GM19351 (cell line): Measurements from ENCODE around the gene ATP6V1G2.
A peak's percentile ranks its signal among the peaks of the same experiment; 100 is the strongest.

ENCODE experiments used
- ATAC-seq: cut with Tn5 transposase; IDR thresholded peaks from one replicate; pipeline ENCODE4 v1.9.1; 2021; ENCODE audit warnings: mild to moderate bottlenecking, moderate library complexity; ENCODE audit not compliant: unreplicated experiment

Gene ATP6V1G2

GRCh38 chr6:31548544-31548873, 2.1 kb upstream of the ATP6V1G2 start:
- ATAC-seq, result no peak

- no peak for ATAC-seq
These were observed 1.5 kb upstream of the ATP6V1G2 start for GRCh38 chr6:31547727-31548543.

- peak; percentile 75 for ATAC-seq
These were observed 734 bp upstream of the ATP6V1G2 start, which contains the start of gene NFKBIL1 for GRCh38 chr6:31546958-31547726. Gene NFKBIL1 (plus strand): TSS chr6:31547608. CDS start chr6:31547695, 87 bp downstream.

- ATAC-seq, result no peak
These were observed 1.1 kb downstream of the ATP6V1G2 start for GRCh38 chr6:31545291-31545690.

- no peak for ATAC-seq
These were observed 1.7 kb downstream of the ATP6V1G2 start for GRCh38 chr6:31544676-31545075.

GRCh38 chr6:31543639-31544038, 2.8 kb downstream of the ATP6V1G2 start:
- ATAC-seq, result no peak

- ATAC-seq, result peak; percentile 56
These were observed 4.5 kb downstream of the ATP6V1G2 start, which contains the start of gene DDX39B for GRCh38 chr6:31541658-31542521. Gene DDX39B (minus strand): TSS chr6:31542003. CDS start chr6:31540532, 1,471 bp downstream.

- peak; percentile 20 for ATAC-seq
These were observed 5.2 kb downstream of the ATP6V1G2 start for GRCh38 chr6:31541059-31541657.

GRCh38 chr6:31540640-31541039, 5.8 kb downstream of the ATP6V1G2 start:
- ATAC-seq, result no peak

- ATAC-seq, result no peak
These were observed 7.5 kb downstream of the ATP6V1G2 start for GRCh38 chr6:31538805-31539400.

- no peak for ATAC-seq
These were observed 10.7 kb downstream of the ATP6V1G2 start for GRCh38 chr6:31535538-31536324.

GRCh38 chr6:31534521-31535040, 11.8 kb downstream of the ATP6V1G2 start:
- no peak for ATAC-seq

- ATAC-seq, result no peak
These were observed 12.4 kb downstream of the ATP6V1G2 start for GRCh38 chr6:31534011-31534410.

- no peak for ATAC-seq
These were observed 13.0 kb downstream of the ATP6V1G2 start for GRCh38 chr6:31533455-31533841.

- ATAC-seq, result no peak
These were observed 13.6 kb downstream of the ATP6V1G2 start for GRCh38 chr6:31532644-31533454.

- ATAC-seq, result no peak
These were observed 14.4 kb downstream of the ATP6V1G2 start for GRCh38 chr6:31531771-31532643.

- ATAC-seq, result no peak
These were observed 15.2 kb downstream of the ATP6V1G2 start for GRCh38 chr6:31531162-31531561.
